GM21528 (cell line): ENCODE data around the gene LSM6.

Experiments
- ATAC-seq: cut with Tn5 transposase; IDR thresholded peaks from one replicate; pipeline ENCODE4 v1.9.1; 2021; ENCODE audit warnings: mild to moderate bottlenecking, moderate library complexity; ENCODE audit not compliant: unreplicated experiment, low FRiP score

The LSM6 gene

GRCh38 chr4:146175541-146176453 is at the start of gene LSM6:
Gene LSM6, plus strand, starts transcription at chr4:146175718. Its CDS starts 7,204 bp downstream, at chr4:146182922.
- peak; percentile 89 for ATAC-seq

- ATAC-seq: peak; percentile 96
Observed at GRCh38 chr4:146132445-146132844, 43.1 kb upstream of the LSM6 start.

GRCh38 chr4:146134761-146135445 is 40.6 kb upstream of the LSM6 start:
- no peak for ATAC-seq

- no peak for ATAC-seq
Observed at GRCh38 chr4:146135941-146136340, 39.6 kb upstream of the LSM6 start.

- ATAC-seq: no peak
Observed at GRCh38 chr4:146142768-146143167, 32.8 kb upstream of the LSM6 start.

GRCh38 chr4:146143888-146144287 is 31.6 kb upstream of the LSM6 start:
- ATAC-seq: no peak

GRCh38 chr4:146146918-146147317 is 28.6 kb upstream of the LSM6 start:
- no peak for ATAC-seq

- no peak for ATAC-seq
Observed at GRCh38 chr4:146148021-146148420, 27.5 kb upstream of the LSM6 start.

- ATAC-seq: no peak
Observed at GRCh38 chr4:146154057-146154456, 21.5 kb upstream of the LSM6 start.

GRCh38 chr4:146155152-146155724 is 20.3 kb upstream of the LSM6 start:
- no peak for ATAC-seq

GRCh38 chr4:146158036-146158745 is 17.3 kb upstream of the LSM6 start:
- ATAC-seq: no peak

- ATAC-seq: peak; percentile 80
Observed at GRCh38 chr4:146159384-146160058, 16.0 kb upstream of the LSM6 start.

- ATAC-seq: no peak
Observed at GRCh38 chr4:146161243-146161642, 14.3 kb upstream of the LSM6 start.

- ATAC-seq: no peak
Observed at GRCh38 chr4:146165221-146165620, 10.3 kb upstream of the LSM6 start.

- ATAC-seq: no peak
Observed at GRCh38 chr4:146165840-146166239, 9.7 kb upstream of the LSM6 start.

GRCh38 chr4:146170149-146170548 is 5.4 kb upstream of the LSM6 start:
- ATAC-seq: no peak

GRCh38 chr4:146176891-146177290 is 1.4 kb downstream of the LSM6 start:
- no peak for ATAC-seq

GRCh38 chr4:146178126-146178525 is 2.6 kb downstream of the LSM6 start:
- no peak for ATAC-seq

- no peak for ATAC-seq
Observed at GRCh38 chr4:146179784-146180370, 4.4 kb downstream of the LSM6 start.

- no peak for ATAC-seq
Observed at GRCh38 chr4:146182443-146182842, 6.9 kb downstream of the LSM6 start.
